GM12892 (cell line): ENCODE measurements around the gene OR2F1.
"Not testable (repeated sequence)": the region's sequence is repeated elsewhere in the genome, so short reads cannot be mapped to it uniquely, and the experiment has no call there.

Experiments
- DNase-seq: peaks from one replicate; pipeline ENCODE4 v3.0.0; 2011; ENCODE audit not compliant: insufficient read length
- FAIRE-seq: peaks from 2 replicates; lab custom pipeline; 2011; peaks lifted over from hg19 to GRCh38; lab: Jason Lieb, UNC
- POLR2A ChIP-seq: IDR thresholded peaks from 2 replicates; pipeline ENCODE4 v1.6.1; 2011; ENCODE audit warnings: low read depth, low read length, control low read depth
- POLR2AphosphoS5 ChIP-seq: IDR thresholded peaks from 2 replicates; pipeline ENCODE4 v1.6.1; 2011; ENCODE audit warnings: low read depth, low read length, control low read depth
- TAF1 ChIP-seq: IDR thresholded peaks from 2 replicates; pipeline ENCODE4 v1.6.1; 2011; ENCODE audit warnings: low read depth, mild to moderate bottlenecking, control low read depth, low read length, borderline replicate concordance

OR2F1 gene

GRCh38 chr7:143983960-143984359 lies 29.3 kb downstream of the OR2F1 start:
- DNase-seq (no peak), FAIRE-seq (no peak)
- TF ChIP-seq TAF1 (no peak), POLR2AphosphoS5 (no peak), POLR2A (no peak)

- TF ChIP-seq TAF1 = no peak
- no peak for TF ChIP-seq POLR2AphosphoS5
- no peak for TF ChIP-seq POLR2A
- DNase-seq (no peak), FAIRE-seq (no peak)
These were observed 32.9 kb downstream of the OR2F1 start for GRCh38 chr7:143987513-143987912.

GRCh38 chr7:143988976-143989745 lies 34.5 kb downstream of the OR2F1 start:
- DNase-seq (no peak), FAIRE-seq (no peak)
- TF ChIP-seq POLR2AphosphoS5 (no peak), POLR2A (no peak), TAF1 (no peak)

- DNase-seq = no peak
- TF ChIP-seq POLR2AphosphoS5 (no peak), TAF1 (no peak), POLR2A (no peak)
- no peak for FAIRE-seq
These were observed 38.0 kb downstream of the OR2F1 start for GRCh38 chr7:143992670-143993069.

GRCh38 chr7:143993924-143994323 lies 39.3 kb downstream of the OR2F1 start:
- no peak for TF ChIP-seq TAF1
- TF ChIP-seq POLR2A = no peak
- no peak for TF ChIP-seq POLR2AphosphoS5
- FAIRE-seq (no peak), DNase-seq (no peak)

- DNase-seq = no peak
- no peak for TF ChIP-seq POLR2A
- no peak for FAIRE-seq
These were observed 45.4 kb downstream of the OR2F1 start, which contains the start of gene OR6B1 for GRCh38 chr7:144000020-144000419. TSS of gene OR6B1 (plus strand) at chr7:144000320. CDS start at chr7:144003997, 3,677 bp downstream.

- DNase-seq (no peak), FAIRE-seq (no peak)
- TF ChIP-seq TAF1 (no peak), POLR2A (no peak), POLR2AphosphoS5 (no peak)
These were observed 46.9 kb downstream of the OR2F1 start for GRCh38 chr7:144001543-144001942.

GRCh38 chr7:144004703-144005102 lies 50.1 kb downstream of the OR2F1 start:
- TF ChIP-seq POLR2A (no peak), TAF1 (no peak), POLR2AphosphoS5 (no peak)
- FAIRE-seq (no peak), DNase-seq (no peak)

- no peak for DNase-seq
- TF ChIP-seq POLR2A (no peak), POLR2AphosphoS5 (no peak), TAF1 (no peak)
- no peak for FAIRE-seq
These were observed 51.5 kb downstream of the OR2F1 start for GRCh38 chr7:144006029-144006691.

- FAIRE-seq = no peak
- TF ChIP-seq POLR2AphosphoS5 (no peak), POLR2A (no peak), TAF1 (no peak)
These were observed 52.0 kb downstream of the OR2F1 start for GRCh38 chr7:144006692-144007042.

GRCh38 chr7:144009361-144009760 lies 54.7 kb downstream of the OR2F1 start:
- FAIRE-seq = no peak

More at GRCh38 chr7:144006692-144007042, 52.0 kb downstream of the OR2F1 start:
- no peak for DNase-seq

GRCh38 chr7:144010061-144010460 lies 55.4 kb downstream of the OR2F1 start:
- FAIRE-seq, DNase-seq: not testable (repeated sequence)

More at GRCh38 chr7:144009361-144009760, 54.7 kb downstream of the OR2F1 start:
- DNase-seq = no peak
- TF ChIP-seq POLR2AphosphoS5 = no peak
- TF ChIP-seq TAF1 = no peak
- TF ChIP-seq POLR2A = no peak

GRCh38 chr7:144010821-144011220 lies 56.2 kb downstream of the OR2F1 start:
- FAIRE-seq, DNase-seq: not testable (repeated sequence)
